Thyroid gland (tissue), 4 donors: Measurements from ENCODE around the gene TPSG1. TPM values are rescaled to one million over a fixed set of nuclear protein-coding genes. Genes with fewer than 3 reads are reported as not detected.

Experiments used
- DNase-seq, 2 donors: peaks; one replicate each; pipeline ENCODE4 v3.0.0-alpha.2; 2019
- H3K27ac ChIP-seq, 3 donors: fragments of 200-600 bp; sonication (generic); 1 replicate in 2 of 3; 2 replicates in 1 of 3; pipeline ENCODE4 v1.5.1; 2016 to 2019; ENCODE audit warnings: mild to moderate bottlenecking in 1 of 3, moderate library complexity in 1 of 3
- H3K27me3 ChIP-seq: fragments of 200-600 bp; sonication (generic); one replicate; pipeline ENCODE4 v1.5.1; 2019
- H3K36me3 ChIP-seq, 2 donors: fragments of 200-600 bp; sonication (generic); one replicate each; pipeline ENCODE4 v1.5.1; 2016 to 2019
- H3K4me1 ChIP-seq, 2 donors: fragments of 200-600 bp; sonication (generic); one replicate each; pipeline ENCODE4 v1.5.1; 2017 to 2019
- H3K4me3 ChIP-seq, 3 donors: fragments of 200-600 bp; sonication (generic); replicated peaks in 1 of 3; 1 replicate in 2 of 3; 2 replicates in 1 of 3; pipeline ENCODE4 v1.5.1; 2016; ENCODE audit warnings: mild to moderate bottlenecking in 1 of 3
- H3K9me3 ChIP-seq: fragments of 200-600 bp; sonication (generic); one replicate; pipeline ENCODE4 v1.5.1; 2017
- CTCF ChIP-seq, 6 experiments: fragments of 200-600 bp in 3 of 6; fragments of 450-650 bp in 3 of 6; sonication (generic) in 3 of 6; IDR thresholded peaks; one replicate each; pipeline ENCODE4 v1.5.1; 2016 to 2019; ENCODE audit warnings: antibody characterized with exemption in 6 of 6, mild to moderate bottlenecking in 2 of 6, inconsistent platforms in 1 of 6, moderate library complexity in 1 of 6
- POLR2A ChIP-seq, 2 donors: fragments of 450-650 bp; IDR thresholded peaks; one replicate each; pipeline ENCODE4 v1.6.1; 2017; ENCODE audit warnings: antibody characterized with exemption in 2 of 2, mild to moderate bottlenecking in 2 of 2, moderate library complexity in 1 of 2
- WGBS, 2 donors: methylation state at CpG; one replicate each; pipeline ENCODE4 v1.1.5; 2017; 5-methylcytosine and 5-hydroxymethylcytosine counted together
- intact Hi-C: fragments of 100-400 bp; cut with DNase I; formaldehyde crosslinking; loops from one replicate; pipeline ENCODE4 v1.15.1; 2023
- total RNA-seq, 4 donors: library from RNA; depleted of rRNA; stranded (reverse); fragments of >200 nt; gene quantifications; one replicate each; pipeline ENCODE4 v1.2.3, GENCODE V29; 2016

The TPSG1 gene
- total RNA-seq, 4 donors from 2014 or later, result not detected

- Histone ChIP-seq H3K4me1 (no peaks in the 10 kb centered on the region), H3K27me3 (no peaks in the 10 kb centered on the region), H3K9me3 (no peaks in the 10 kb centered on the region), H3K36me3 (no peaks in the 10 kb centered on the region), H3K4me3 (no peak overlapping the region), H3K27ac (no peak overlapping the region)
- intact Hi-C loops, result no loop called here
- 81% methylated on average over 21 to 31 of the region's 38 CpGs for WGBS, 2 donors
- no peak for DNase-seq
- no peak for TF ChIP-seq CTCF (IDR thresholded peaks at IDR 0.05)
- no peak for TF ChIP-seq POLR2A (IDR thresholded peaks at IDR 0.05)
These were observed 50.4 kb downstream of the TPSG1 start for GRCh38 chr16:1174477-1175357.

GRCh38 chr16:1173788-1174451 is 51.1 kb downstream of the TPSG1 start:
- 90 to 94% methylated on average over 10 to 12 of the region's 14 CpGs for WGBS, 2 donors
- Histone ChIP-seq H3K9me3 (no peaks in the 10 kb centered on the region), H3K4me3 (no peak overlapping the region), H3K27me3 (no peaks in the 10 kb centered on the region), H3K27ac (no peak overlapping the region), H3K36me3 (no peaks in the 10 kb centered on the region), H3K4me1 (no peaks in the 10 kb centered on the region)
- DNase-seq, result no peak
- TF ChIP-seq CTCF (IDR thresholded peaks at IDR 0.05) (no peak), POLR2A (IDR thresholded peaks at IDR 0.05) (no peak)
- intact Hi-C loops, result no loop called here

GRCh38 chr16:1172651-1173050 is 52.4 kb downstream of the TPSG1 start:
- DNase-seq, result no peak
- Histone ChIP-seq H3K27ac (no peak overlapping the region), H3K4me1 (no peaks in the 10 kb centered on the region), H3K27me3 (no peaks in the 10 kb centered on the region), H3K4me3 (no peak overlapping the region), H3K36me3 (no peaks in the 10 kb centered on the region), H3K9me3 (no peaks in the 10 kb centered on the region)
- intact Hi-C loops, result no loop called here
- 81 to 97% methylated on average over 4 to 11 of the region's 13 CpGs for WGBS, 2 donors
- no peak for TF ChIP-seq CTCF (IDR thresholded peaks at IDR 0.05)
- TF ChIP-seq POLR2A (IDR thresholded peaks at IDR 0.05), result no peak

- intact Hi-C loops, result no loop called here
- no peaks in the 10 kb centered on the region for H3K36me3 ChIP-seq
- no peaks in the 10 kb centered on the region for H3K27me3 ChIP-seq
- no peak overlapping the region for H3K27ac ChIP-seq
- no peaks in the 10 kb centered on the region for H3K4me1 ChIP-seq
- no peak overlapping the region for H3K4me3 ChIP-seq
- DNase-seq, result no peak
- no peaks in the 10 kb centered on the region for H3K9me3 ChIP-seq
- WGBS, 2 donors, result 94 to 95% methylated on average over 11 to 20 of the region's 36 CpGs
- no peak for TF ChIP-seq CTCF (IDR thresholded peaks at IDR 0.05)
- TF ChIP-seq POLR2A (IDR thresholded peaks at IDR 0.05), result no peak
These were observed 53.1 kb downstream of the TPSG1 start for GRCh38 chr16:1171854-1172428.

Other genes with a start within 250 kb of the TPSG1 start
- gene SOX8, start 243.5 kb downstream of the TPSG1 start, total RNA-seq, result under 1 TPM in 3 of 4 donors, not detected in 1; 0.15 to 0.78 (median 0.27) TPM
- gene SSTR5, start 152.5 kb downstream of the TPSG1 start, total RNA-seq, result not detected
- gene C1QTNF8, start 129.0 kb downstream of the TPSG1 start, total RNA-seq, result not detected
- 10 to 100 TPM in 2 of 4 donors, 1 to 10 TPM in 2; 8.4 to 12.4 (median 9.3) TPM for gene CACNA1H, start 72.2 kb downstream of the TPSG1 start, total RNA-seq
- gene TPSB2, start 4.9 kb upstream of the TPSG1 start, total RNA-seq, result 10 to 100 TPM in 2 of 4 donors, 1 to 10 TPM in 1, not detected in 1; 1.1 to 16.6 (median 11.9) TPM
- 1 to 10 TPM; 4.3 to 8.6 (median 6.5) TPM for gene TPSAB1, start 15.4 kb upstream of the TPSG1 start, total RNA-seq
- gene TPSD1, start 30.8 kb upstream of the TPSG1 start, total RNA-seq, result under 1 TPM in 1 of 4 donors, not detected in 3; 0.33 TPM
- 100 to 1,000 TPM in 1 of 4 donors, 10 to 100 TPM in 3; 43.4 to 107 (median 79.6) TPM for gene UBE2I, start 84.4 kb upstream of the TPSG1 start, total RNA-seq
- gene BAIAP3, start 108.4 kb upstream of the TPSG1 start, total RNA-seq, result 1 to 10 TPM in 2 of 4 donors, under 1 TPM in 2; 0.45 to 3.0 (median 1.6) TPM
- gene TSR3, start 126.6 kb upstream of the TPSG1 start, total RNA-seq, result 100 to 1,000 TPM in 2 of 4 donors, 10 to 100 TPM in 2; 84.1 to 107 (median 96.7) TPM
- gene GNPTG, start 126.7 kb upstream of the TPSG1 start, total RNA-seq, result 100 to 1,000 TPM in 1 of 4 donors, 10 to 100 TPM in 3; 53.6 to 121 (median 70.0) TPM
- gene UNKL, start 189.4 kb upstream of the TPSG1 start, total RNA-seq, result 10 to 100 TPM; 26.2 to 46.9 (median 31.3) TPM
- 10 to 100 TPM; 16.9 to 19.8 (median 18.2) TPM for gene UQCC4, start 195.5 kb upstream of the TPSG1 start, total RNA-seq
- 1 to 10 TPM in 2 of 4 donors, under 1 TPM in 1, not detected in 1; 0.67 to 1.7 (median 1.6) TPM for gene PERCC1, start 205.8 kb upstream of the TPSG1 start, total RNA-seq
- gene CCDC154, start 219.3 kb upstream of the TPSG1 start, total RNA-seq, result 1 to 10 TPM in 2 of 4 donors, under 1 TPM in 2; 0.27 to 1.6 (median 0.99) TPM
- 100 to 1,000 TPM in 2 of 4 donors, 10 to 100 TPM in 2; 50.3 to 144 (median 89.9) TPM for gene CLCN7, start 249.8 kb upstream of the TPSG1 start, total RNA-seq